ENCODE data around the gene TTC23.

DNA sequence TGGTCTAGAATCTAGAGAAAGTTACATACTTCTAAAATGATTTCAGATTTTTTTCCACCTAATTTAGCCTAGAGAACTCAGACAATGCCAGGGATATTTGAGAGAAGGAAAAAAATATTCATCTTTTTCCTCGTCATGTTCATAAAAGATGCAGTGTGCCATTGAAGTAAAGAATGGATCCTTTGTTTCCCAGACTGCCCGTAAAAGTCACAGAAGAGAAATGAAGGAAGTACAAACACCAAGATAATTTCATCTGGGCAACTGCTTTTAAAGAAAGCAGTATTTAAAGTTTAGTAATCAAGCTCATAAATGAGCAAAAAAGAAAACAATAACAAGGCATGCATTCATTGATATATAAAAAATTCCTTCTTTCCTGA lies 47.2 kb downstream of the TTC23 start:
- TF ChIP-seq POLR2AphosphoS5 (IDR thresholded peaks at IDR 0.05; ENCODE audit: borderline replicate concordance, low read depth, low read length): no peak
- no peak for TF ChIP-seq EZH2 (IDR thresholded peaks at IDR 0.05)
- no peak for TF ChIP-seq FOXP2 (optimal IDR thresholded peaks at IDR 0.05; ENCODE audit: control extremely low read depth, extremely low read length, insufficient read depth)
